K562 (cell line): ENCODE data around the gene ROBO1. TPM values are rescaled to one million over a fixed set of nuclear protein-coding genes. Genes with fewer than 3 reads are reported as not detected.

Source experiments
- ATAC-seq: fragments of 200-7000 bp; cut with Tn5 transposase; 3 replicates; pipeline ENCODE4 v1.9.1; 2020; ENCODE audit warnings: moderate library complexity
- BruUV-seq: library from RNA; stranded (reverse); fragments of 400-500 nt; replicated peaks from 2 replicates; lab custom pipeline; 2021; lab: Mats Ljungman, UMichigan
- CTCF ChIA-PET: fragments of 300-600 bp; formaldehyde crosslinking; extraction: SDS; loops from one replicate; lab custom pipeline; 2021; ENCODE audit warnings: low intra/inter-chr PET ratio; lab: Yijun Ruan, JAX
- POLR2A ChIA-PET: fragments of 300-600, 350-650 bp; sonication (Branson Sonifier 250); formaldehyde crosslinking; extraction: SDS; loops from one replicate; lab custom pipeline; 2021; ENCODE audit warnings: antibody characterized with exemption, inconsistent platforms; lab: Yijun Ruan, JAX
- DNase-seq, 4 experiments: peaks; one replicate each; pipeline versions ENCODE4 v3.0.0 to v3.0.0-alpha.2; 2011 to 2018; ENCODE audit warnings: low spot score in 3 of 4, mixed read lengths in 3 of 4; ENCODE audit errors: extremely low read depth in 1 of 4
- FAIRE-seq: peaks from 2 replicates; lab custom pipeline; 2011; peaks lifted over from hg19 to GRCh38; lab: Jason Lieb, UNC
- H2AFZ ChIP-seq: 2 replicates; pipeline ENCODE4 v1.6.0; 2011; ENCODE audit warnings: low read depth, low read length, control low read depth, inconsistent platforms
- H3K27ac ChIP-seq: fragments of 200-600 bp; 3 replicates; pipeline ENCODE4 v1.8.0; 2011; ENCODE audit warnings: low read depth, mild to moderate bottlenecking, control low read depth, inconsistent platforms, low read length, moderate library complexity, mixed read lengths; ENCODE audit errors: extremely low read depth
- H3K27me3 ChIP-seq, 2 experiments: fragments of 300-600 bp in 1 of 2; 2 replicates in 1 of 2; 3 replicates in 1 of 2; pipeline versions ENCODE4 v1.6.0 to v1.8.0; 2011; ENCODE audit warnings: inconsistent platforms in 2 of 2, low read length in 2 of 2, mild to moderate bottlenecking in 1 of 2, mixed read lengths in 1 of 2, moderate library complexity in 1 of 2; ENCODE audit not compliant: control insufficient read depth in 2 of 2, insufficient read depth in 2 of 2
- H3K36me3 ChIP-seq: fragments of 300-600 bp; 3 replicates; pipeline ENCODE4 v1.8.0; 2011; ENCODE audit warnings: mild to moderate bottlenecking, low read length, inconsistent platforms; ENCODE audit not compliant: control insufficient read depth, insufficient read depth
- H3K4me1 ChIP-seq, 2 experiments: fragments of 200-600 bp in 1 of 2; replicated peaks in 1 of 2; 2 replicates in 1 of 2; 3 replicates in 1 of 2; pipeline versions ENCODE4 v1.5.1 to v1.8.0; 2011; ENCODE audit warnings: inconsistent platforms in 2 of 2, low read length in 2 of 2, mild to moderate bottlenecking in 1 of 2, mixed read lengths in 1 of 2, moderate library complexity in 1 of 2; ENCODE audit not compliant: control insufficient read depth in 2 of 2, insufficient read depth in 2 of 2
- H3K4me2 ChIP-seq: 2 replicates; pipeline ENCODE4 v1.6.1; 2011; ENCODE audit warnings: low read length, control low read depth, inconsistent platforms, mixed read lengths; ENCODE audit not compliant: insufficient read depth
- H3K4me3 ChIP-seq: fragments of 200-600 bp; sonication (generic), shearing (Covaris generic); 2 replicates; pipeline ENCODE4 v1.5.1; 2016; ENCODE audit warnings: control low read depth, inconsistent platforms
- H3K79me2 ChIP-seq: fragments of 200-600 bp; 3 replicates; pipeline ENCODE4 v1.8.0; 2011; ENCODE audit warnings: low read length, inconsistent platforms; ENCODE audit not compliant: control insufficient read depth, insufficient read depth
- H3K9ac ChIP-seq, 2 experiments: 2 replicates each; pipeline versions ENCODE4 v1.6.0 to v1.6.1; 2011; ENCODE audit warnings: low read depth in 2 of 2, low read length in 2 of 2, control low read depth in 1 of 2, inconsistent platforms in 1 of 2, mild to moderate bottlenecking in 1 of 2, mixed read lengths in 1 of 2; ENCODE audit not compliant: insufficient read depth in 1 of 2
- H3K9me1 ChIP-seq: one replicate; pipeline ENCODE4 v1.6.0; 2011; ENCODE audit warnings: inconsistent platforms, mild to moderate bottlenecking, low read length, moderate library complexity; ENCODE audit not compliant: control insufficient read depth, insufficient read depth
- H3K9me3 ChIP-seq: replicated peaks from 2 replicates; pipeline ENCODE4 v1.5.1; 2011; ENCODE audit warnings: low read depth, low read length, inconsistent platforms; ENCODE audit not compliant: control insufficient read depth, insufficient read depth
- H4K20me1 ChIP-seq: replicated peaks from 2 replicates; pipeline ENCODE4 v1.6.1; 2011; ENCODE audit warnings: low read length, inconsistent platforms, mixed read lengths; ENCODE audit not compliant: control insufficient read depth, insufficient read depth
- ELK3 ChIP-seq: fragments of 450-650 bp; formaldehyde crosslinking; IDR thresholded peaks from 2 replicates; pipeline ENCODE4 v1.4.0; 2020; ENCODE audit warnings: mild to moderate bottlenecking
- NR1H2 ChIP-seq: sonication (generic); formaldehyde crosslinking; IDR thresholded peaks from 2 replicates; pipeline ENCODE4 v1.4.0; 2020; ENCODE audit warnings: mild to moderate bottlenecking, missing genetic modification reagents
- PRMT5 ChIP-seq: sonication (generic); formaldehyde crosslinking; IDR thresholded peaks from 2 replicates; pipeline ENCODE4 v1.5.0; 2020; ENCODE audit warnings: missing genetic modification reagents
- SOX6 ChIP-seq: fragments of 450-650 bp; IDR thresholded peaks from 2 replicates; pipeline ENCODE4 v1.6.1; 2014; ENCODE audit warnings: mild to moderate bottlenecking
- SRF ChIP-seq, 2 experiments: fragments of 250-450, 450-650 bp in 1 of 2; sonication (Bioruptor Pico) in 1 of 2; sonication (generic) in 1 of 2; formaldehyde crosslinking; IDR thresholded peaks; 2 replicates each; pipeline versions ENCODE4 v1.5.0 to v1.5.1; 2020 to 2022; ENCODE audit warnings: mild to moderate bottlenecking in 1 of 2, missing genetic modification reagents in 1 of 2
- SRSF3 ChIP-seq: fragments of 200-400 bp; formaldehyde crosslinking; IDR thresholded peaks from 2 replicates; pipeline ENCODE4 v1.6.1; 2016; ENCODE audit warnings: mild to moderate bottlenecking, low read length, moderate library complexity; ENCODE audit not compliant: insufficient read depth
- SUPT5H ChIP-seq: fragments of 450-650 bp; IDR thresholded peaks from 2 replicates; pipeline ENCODE4 v1.6.1; 2016
- ZNF75A ChIP-seq: fragments of 450-650 bp; formaldehyde crosslinking; IDR thresholded peaks from 2 replicates; pipeline ENCODE4 v1.4.0; 2020; ENCODE audit warnings: mild to moderate bottlenecking
- WGBS: fragments of 100-300 bp; shearing (Covaris generic); methylation state at CpG from one replicate; pipeline ENCODE4 v1.1.6; 2016; ENCODE audit warnings: low coverage, mixed read lengths; ENCODE audit not compliant: insufficient coverage; ENCODE audit errors: missing lambda C conversion rate; 5-methylcytosine and 5-hydroxymethylcytosine counted together
- in situ Hi-C: fragments of 300-500 bp; cut with MboI; formaldehyde crosslinking; loops from 4 replicates; pipeline ENCODE4 v1.15.0; 2018; ENCODE audit warnings: inconsistent platforms, mixed read lengths
- intact Hi-C: fragments of 100-400 bp; cut with micrococcal nuclease; formaldehyde crosslinking; loops from 2 replicates; pipeline ENCODE4 v1.14.2; 2022
- polyA plus RNA-seq, 8 experiments: library from polyadenylated mRNA; depleted of rRNA in 4 of 8; stranded (reverse) in 5 of 8; unstranded in 3 of 8; fragments of >200 nt; fragmentation: Nextera tagmentation in 2 of 8; fragmentation: Illumina TruSeq in 1 of 8; extraction: Ambion mirVana in 2 of 8; extraction: Trizol in 1 of 8; gene quantifications; 2 replicates each; pipeline versions ENCODE4 v1.2.1 to v1.2.3, GENCODE V29; 2011 to 2014; ENCODE audit warnings: inconsistent platforms in 1 of 8, missing spikeins in 1 of 8
- total RNA-seq, 7 experiments: library from RNA; depleted of rRNA in 6 of 7; stranded (reverse); fragments of >200 nt in 6 of 7; fragmentation: Illumina TruSeq in 2 of 7; extraction: Trizol in 2 of 7; gene quantifications; 2 replicates each; pipeline versions ENCODE4 v1.2.1 to v1.2.3, GENCODE V29; 2011 to 2021; ENCODE audit warnings: low replicate concordance in 1 of 7
- TF ChIP-seq, protein P1 (sequence below), 2 experiments: fragments of 150-350 bp in 1 of 2; IDR thresholded peaks; 2 replicates each; pipeline ENCODE4 v1.6.1; 2012 to 2016; ENCODE audit warnings: low read depth in 2 of 2, low read length in 2 of 2, mild to moderate bottlenecking in 1 of 2, moderate library complexity in 1 of 2

Gene ROBO1
- total and polyA plus RNA-seq, 9 of the 15 experiments (the other 6 are each of a cell fraction or from before 2014, with no cell fraction given): 0.01 to 0.53 (median 0.17) TPM; not detected in 5

DNA sequence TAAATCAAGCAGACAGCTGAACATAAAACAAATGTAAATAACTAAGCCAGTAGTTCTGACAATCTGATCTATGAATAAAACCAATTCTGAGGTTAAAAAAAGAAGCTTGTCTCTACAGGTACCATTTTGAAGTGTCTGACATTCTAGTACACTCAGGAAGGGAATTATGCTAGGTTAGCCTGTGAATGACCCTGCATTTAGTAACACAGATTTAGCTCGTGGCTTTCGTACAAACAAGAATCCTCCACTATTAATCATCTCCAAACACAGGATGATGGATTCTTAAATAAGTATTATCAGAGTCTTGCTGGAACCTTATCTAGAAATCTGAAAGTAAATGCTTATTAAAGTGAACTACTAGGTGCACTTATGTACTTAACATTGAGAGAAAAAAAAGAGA lies 1120.1 kb downstream of the ROBO1 start:
- H3K36me3 ChIP-seq: no peaks in the 10 kb centered on the region
- H3K9me3 ChIP-seq: no peaks in the 10 kb centered on the region
- H3K4me2 ChIP-seq: no peak overlapping the region
- H3K4me1 ChIP-seq: no peaks in the 10 kb centered on the region
- ChIA-PET CTCF (no interaction called here), POLR2A (no interaction called here)
- 0% methylated on average over 2 of the region's 2 CpGs for WGBS
- H3K9me1 ChIP-seq: no peaks in the 10 kb centered on the region
- H3K79me2 ChIP-seq: no peaks in the 10 kb centered on the region
- H2AFZ ChIP-seq: no peak overlapping the region
- no TSS peak for BruUV-seq
- intact Hi-C loops: loop anchor here (5.0 to 10.0 kb wide), 2 partner anchors 1303 to 1610 kb away; no protein-coding TSS in a partner anchor
- no peak overlapping the region for H3K27ac ChIP-seq
- H3K4me3 ChIP-seq: no peak overlapping the region
- TF ChIP-seq SRF (CRISPR knock-in tag; IDR thresholded peaks at IDR 0.05) (no peak), NR1H2 (CRISPR knock-in tag) (no peak), ZNF75A (CRISPR knock-in tag) (no peak), SRSF3 (no peak), SUPT5H (no peak), PRMT5 (CRISPR knock-in tag) (no peak), SOX6 (no peak), ELK3 (no peak)
- TF ChIP-seq, protein P1, sequence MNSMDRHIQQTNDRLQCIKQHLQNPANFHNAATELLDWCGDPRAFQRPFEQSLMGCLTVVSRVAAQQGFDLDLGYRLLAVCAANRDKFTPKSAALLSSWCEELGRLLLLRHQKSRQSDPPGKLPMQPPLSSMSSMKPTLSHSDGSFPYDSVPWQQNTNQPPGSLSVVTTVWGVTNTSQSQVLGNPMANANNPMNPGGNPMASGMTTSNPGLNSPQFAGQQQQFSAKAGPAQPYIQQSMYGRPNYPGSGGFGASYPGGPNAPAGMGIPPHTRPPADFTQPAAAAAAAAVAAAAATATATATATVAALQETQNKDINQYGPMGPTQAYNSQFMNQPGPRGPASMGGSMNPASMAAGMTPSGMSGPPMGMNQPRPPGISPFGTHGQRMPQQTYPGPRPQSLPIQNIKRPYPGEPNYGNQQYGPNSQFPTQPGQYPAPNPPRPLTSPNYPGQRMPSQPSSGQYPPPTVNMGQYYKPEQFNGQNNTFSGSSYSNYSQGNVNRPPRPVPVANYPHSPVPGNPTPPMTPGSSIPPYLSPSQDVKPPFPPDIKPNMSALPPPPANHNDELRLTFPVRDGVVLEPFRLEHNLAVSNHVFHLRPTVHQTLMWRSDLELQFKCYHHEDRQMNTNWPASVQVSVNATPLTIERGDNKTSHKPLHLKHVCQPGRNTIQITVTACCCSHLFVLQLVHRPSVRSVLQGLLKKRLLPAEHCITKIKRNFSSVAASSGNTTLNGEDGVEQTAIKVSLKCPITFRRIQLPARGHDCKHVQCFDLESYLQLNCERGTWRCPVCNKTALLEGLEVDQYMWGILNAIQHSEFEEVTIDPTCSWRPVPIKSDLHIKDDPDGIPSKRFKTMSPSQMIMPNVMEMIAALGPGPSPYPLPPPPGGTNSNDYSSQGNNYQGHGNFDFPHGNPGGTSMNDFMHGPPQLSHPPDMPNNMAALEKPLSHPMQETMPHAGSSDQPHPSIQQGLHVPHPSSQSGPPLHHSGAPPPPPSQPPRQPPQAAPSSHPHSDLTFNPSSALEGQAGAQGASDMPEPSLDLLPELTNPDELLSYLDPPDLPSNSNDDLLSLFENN (IDR thresholded peaks at IDR 0.05; ENCODE audit: low read depth in 2 of 2, low read length in 2 of 2): no peak
- no peak for ATAC-seq
- no peaks in the 10 kb centered on the region for H4K20me1 ChIP-seq
- H3K27me3 ChIP-seq: no peaks in the 10 kb centered on the region
- H3K9ac ChIP-seq: no peak overlapping the region
- no peak for DNase-seq
- no peak for FAIRE-seq
- in situ Hi-C loops: no loop called here
